Activated CD4-positive, alpha-beta T cell treated with anti-CD3 and anti-CD28 coated beads, Interleukin-2, amount 10 ng/mL, durations not matched to agents 7 days and 5 days (primary cell): ENCODE measurements around the gene MYCL. TPM values are rescaled to one million over a fixed set of nuclear protein-coding genes. Genes with fewer than 3 reads are reported as not detected.
"Not testable (repeated sequence)": the region's sequence is repeated elsewhere in the genome, so short reads cannot be mapped to it uniquely, and the experiment has no call there.

Source experiments
- CTCF ChIA-PET: fragments of 350-600 bp; sonication (Branson Sonifier 250); formaldehyde crosslinking; loops from one replicate; lab custom pipeline; 2021; ENCODE audit warnings: antibody characterized with exemption; lab: Charles Lee
- POLR2A ChIA-PET: fragments of 350-600 bp; sonication (Branson Sonifier 250); formaldehyde crosslinking; loops from one replicate; lab custom pipeline; 2021; ENCODE audit warnings: antibody characterized with exemption; lab: Charles Lee
- DNase-seq: peaks from one replicate; pipeline ENCODE4 v3.0.0-alpha.2; 2020
- H3K27ac Mint-ChIP-seq: one replicate; pipeline ENCODE4 v1.8.0; 2021; ENCODE audit warnings: mild to moderate bottlenecking, moderate library complexity, mixed read lengths
- H3K27me3 Mint-ChIP-seq: one replicate; pipeline ENCODE4 v1.8.0; 2021; ENCODE audit warnings: mixed read lengths
- H3K36me3 Mint-ChIP-seq: one replicate; pipeline ENCODE4 v1.8.0; 2021; ENCODE audit warnings: low read depth, mixed read lengths
- H3K4me1 Mint-ChIP-seq: one replicate; pipeline ENCODE4 v1.8.0; 2021; ENCODE audit warnings: mixed read lengths
- H3K4me3 Mint-ChIP-seq: one replicate; pipeline ENCODE4 v1.8.0; 2021; ENCODE audit warnings: mild to moderate bottlenecking, moderate library complexity, mixed read lengths
- H3K9me3 Mint-ChIP-seq: one replicate; pipeline ENCODE4 v1.8.0; 2021; ENCODE audit warnings: mixed read lengths
- total RNA-seq, 2 experiments: library from RNA; stranded (reverse); gene quantifications; one replicate each; pipeline ENCODE4 v1.2.3, GENCODE V29; 2021

The MYCL gene
- total RNA-seq, 2 experiments from 2014 or later: not detected

GRCh38 chr1:39877231-39877778, 24.4 kb downstream of the MYCL start:
- no peak overlapping the region for H3K4me3 Mint-ChIP-seq
- no peak overlapping the region for H3K27ac Mint-ChIP-seq
- H3K27me3 Mint-ChIP-seq: no peaks in the 10 kb centered on the region
- H3K36me3 Mint-ChIP-seq: peaks cover 11% of the 10 kb centered on the region
- no peaks in the 10 kb centered on the region for H3K9me3 Mint-ChIP-seq
- peaks cover 37% of the 10 kb centered on the region for H3K4me1 Mint-ChIP-seq
- DNase-seq: no peak
- CTCF ChIA-PET: no interaction called here
- POLR2A ChIA-PET: no interaction called here

- Mint-ChIP-seq H3K36me3 (peaks cover 13% of the 10 kb centered on the region), H3K27ac (no peak overlapping the region), H3K4me1 (peaks cover 29% of the 10 kb centered on the region), H3K27me3 (no peaks in the 10 kb centered on the region), H3K4me3 (no peak overlapping the region), H3K9me3 (no peaks in the 10 kb centered on the region)
- CTCF ChIA-PET: interaction anchor here (0.8 kb wide), 1 partner anchor 26 kb away, joined by 3 read pairs; no protein-coding TSS in a partner anchor
- POLR2A ChIA-PET: no interaction called here
- no peak for DNase-seq
Observed at GRCh38 chr1:39876144-39876543, 25.6 kb downstream of the MYCL start.

- peaks cover 22% of the 10 kb centered on the region for H3K4me1 Mint-ChIP-seq
- POLR2A ChIA-PET: no interaction called here
- no peak overlapping the region for H3K27ac Mint-ChIP-seq
- H3K4me3 Mint-ChIP-seq: no peak overlapping the region
- no peaks in the 10 kb centered on the region for H3K9me3 Mint-ChIP-seq
- peaks cover 19% of the 10 kb centered on the region for H3K36me3 Mint-ChIP-seq
- DNase-seq: no peak
- CTCF ChIA-PET: interaction anchor here (1.0 kb wide), 1 partner anchor 22 kb away, joined by 3 read pairs; no protein-coding TSS in a partner anchor
- no peaks in the 10 kb centered on the region for H3K27me3 Mint-ChIP-seq
Observed at GRCh38 chr1:39872698-39873097, 29.0 kb downstream of the MYCL start.

GRCh38 chr1:39871796-39872195, 29.9 kb downstream of the MYCL start:
- Mint-ChIP-seq H3K4me3 (no peak overlapping the region), H3K9me3 (no peaks in the 10 kb centered on the region), H3K4me1 (peaks cover 16% of the 10 kb centered on the region), H3K36me3 (peaks cover 16% of the 10 kb centered on the region), H3K27ac (no peak overlapping the region), H3K27me3 (no peaks in the 10 kb centered on the region)
- CTCF ChIA-PET: no interaction called here
- POLR2A ChIA-PET: interaction anchor here (0.6 kb wide), 1 partner anchor 175 kb away, joined by 3 read pairs; no protein-coding TSS in a partner anchor
- no peak for DNase-seq

- Mint-ChIP-seq H3K4me1 (peaks cover 15% of the 10 kb centered on the region), H3K36me3 (peaks cover 16% of the 10 kb centered on the region)
- POLR2A ChIA-PET, H3K4me3 Mint-ChIP-seq, DNase-seq, H3K27ac Mint-ChIP-seq, H3K27me3 Mint-ChIP-seq, H3K9me3 Mint-ChIP-seq: not testable (repeated sequence)
- CTCF ChIA-PET: interaction anchor here (0.6 to 1.2 kb wide), 5 partner anchors 9 to 1497 kb away, joined by 3 to 4 read pairs (median 3); no protein-coding TSS in a partner anchor
Observed at GRCh38 chr1:39871043-39871442, 30.7 kb downstream of the MYCL start.

- H3K4me3 Mint-ChIP-seq, H3K9me3 Mint-ChIP-seq, DNase-seq, H3K27me3 Mint-ChIP-seq, CTCF ChIA-PET, H3K27ac Mint-ChIP-seq, H3K4me1 Mint-ChIP-seq: not testable (repeated sequence)
- H3K36me3 Mint-ChIP-seq: peaks cover 21% of the 10 kb centered on the region
- POLR2A ChIA-PET: interaction anchor here (0.6 kb wide), 1 partner anchor 512 kb away, joined by 3 read pairs; no protein-coding TSS in a partner anchor
Observed at GRCh38 chr1:39869538-39870112, 32.1 kb downstream of the MYCL start.

GRCh38 chr1:39866767-39867166, 35.0 kb downstream of the MYCL start:
- no peak overlapping the region for H3K4me3 Mint-ChIP-seq
- no peaks in the 10 kb centered on the region for H3K27me3 Mint-ChIP-seq
- H3K9me3 Mint-ChIP-seq: no peaks in the 10 kb centered on the region
- ChIA-PET CTCF (no interaction called here), POLR2A (no interaction called here)
- DNase-seq: no peak
- H3K27ac Mint-ChIP-seq: no peak overlapping the region
- peaks cover 2% of the 10 kb centered on the region for H3K4me1 Mint-ChIP-seq
- peaks cover 19% of the 10 kb centered on the region for H3K36me3 Mint-ChIP-seq

- H3K4me3 Mint-ChIP-seq: no peak overlapping the region
- CTCF ChIA-PET: interaction anchor here (0.7 to 1.1 kb wide), 2 partner anchors 36 to 1833 kb away, joined by 3 to 5 read pairs; partner anchors contain the start of gene MYCL
- H3K27ac Mint-ChIP-seq: no peak overlapping the region
- no peak for DNase-seq
- H3K4me1 Mint-ChIP-seq: peaks cover 2% of the 10 kb centered on the region
- POLR2A ChIA-PET: no interaction called here
- peaks cover 18% of the 10 kb centered on the region for H3K36me3 Mint-ChIP-seq
- H3K9me3 Mint-ChIP-seq: no peaks in the 10 kb centered on the region
- H3K27me3 Mint-ChIP-seq: no peaks in the 10 kb centered on the region
Observed at GRCh38 chr1:39865762-39866161, 36.0 kb downstream of the MYCL start.

- ChIA-PET POLR2A (no interaction called here), CTCF (no interaction called here)
- H3K27ac Mint-ChIP-seq: no peak overlapping the region
- peaks cover 2% of the 10 kb centered on the region for H3K4me1 Mint-ChIP-seq
- no peaks in the 10 kb centered on the region for H3K27me3 Mint-ChIP-seq
- DNase-seq: no peak
- H3K4me3 Mint-ChIP-seq: no peak overlapping the region
- H3K36me3 Mint-ChIP-seq: peaks cover 10% of the 10 kb centered on the region
- H3K9me3 Mint-ChIP-seq: no peaks in the 10 kb centered on the region
Observed at GRCh38 chr1:39863177-39863576, 38.5 kb downstream of the MYCL start.

- peaks cover 2% of the 10 kb centered on the region for H3K4me1 Mint-ChIP-seq
- peaks cover 10% of the 10 kb centered on the region for H3K36me3 Mint-ChIP-seq
- ChIA-PET CTCF (no interaction called here), POLR2A (no interaction called here)
- no peak overlapping the region for H3K4me3 Mint-ChIP-seq
- H3K9me3 Mint-ChIP-seq: no peaks in the 10 kb centered on the region
- no peak for DNase-seq
- no peaks in the 10 kb centered on the region for H3K27me3 Mint-ChIP-seq
- H3K27ac Mint-ChIP-seq: no peak overlapping the region
Observed at GRCh38 chr1:39861003-39861402, 40.7 kb downstream of the MYCL start.

GRCh38 chr1:39859859-39860812, 41.6 kb downstream of the MYCL start:
- ChIA-PET POLR2A (no interaction called here), CTCF (interaction anchor here (0.6 to 1.5 kb wide), 4 partner anchors 14 to 1093 kb away, joined by 3 to 7 read pairs (median 4); no protein-coding TSS in a partner anchor)
- Mint-ChIP-seq H3K4me3 (no peak overlapping the region), H3K4me1 (peaks cover 5% of the 10 kb centered on the region), H3K27ac (no peak overlapping the region), H3K9me3 (no peaks in the 10 kb centered on the region), H3K36me3 (peaks cover 16% of the 10 kb centered on the region), H3K27me3 (no peaks in the 10 kb centered on the region)
- no peak for DNase-seq

- no peak overlapping the region for H3K4me3 Mint-ChIP-seq
- H3K36me3 Mint-ChIP-seq: peaks cover 16% of the 10 kb centered on the region
- no peak overlapping the region for H3K27ac Mint-ChIP-seq
- ChIA-PET CTCF (no interaction called here), POLR2A (no interaction called here)
- peaks cover 4% of the 10 kb centered on the region for H3K4me1 Mint-ChIP-seq
- no peaks in the 10 kb centered on the region for H3K9me3 Mint-ChIP-seq
- no peaks in the 10 kb centered on the region for H3K27me3 Mint-ChIP-seq
- no peak for DNase-seq
Observed at GRCh38 chr1:39858315-39858714, 43.4 kb downstream of the MYCL start.
